ENCODE results near the gene RBM38. TPM values are rescaled to one million over a fixed set of nuclear protein-coding genes. Genes with fewer than 3 reads are reported as not detected.

The RBM38 gene
- total and polyA plus RNA-seq, 9 of the 15 experiments (the other 6 are each of a cell fraction or from before 2014, with no cell fraction given): 0.28 to 82.4 (median 33.2) TPM

DNA sequence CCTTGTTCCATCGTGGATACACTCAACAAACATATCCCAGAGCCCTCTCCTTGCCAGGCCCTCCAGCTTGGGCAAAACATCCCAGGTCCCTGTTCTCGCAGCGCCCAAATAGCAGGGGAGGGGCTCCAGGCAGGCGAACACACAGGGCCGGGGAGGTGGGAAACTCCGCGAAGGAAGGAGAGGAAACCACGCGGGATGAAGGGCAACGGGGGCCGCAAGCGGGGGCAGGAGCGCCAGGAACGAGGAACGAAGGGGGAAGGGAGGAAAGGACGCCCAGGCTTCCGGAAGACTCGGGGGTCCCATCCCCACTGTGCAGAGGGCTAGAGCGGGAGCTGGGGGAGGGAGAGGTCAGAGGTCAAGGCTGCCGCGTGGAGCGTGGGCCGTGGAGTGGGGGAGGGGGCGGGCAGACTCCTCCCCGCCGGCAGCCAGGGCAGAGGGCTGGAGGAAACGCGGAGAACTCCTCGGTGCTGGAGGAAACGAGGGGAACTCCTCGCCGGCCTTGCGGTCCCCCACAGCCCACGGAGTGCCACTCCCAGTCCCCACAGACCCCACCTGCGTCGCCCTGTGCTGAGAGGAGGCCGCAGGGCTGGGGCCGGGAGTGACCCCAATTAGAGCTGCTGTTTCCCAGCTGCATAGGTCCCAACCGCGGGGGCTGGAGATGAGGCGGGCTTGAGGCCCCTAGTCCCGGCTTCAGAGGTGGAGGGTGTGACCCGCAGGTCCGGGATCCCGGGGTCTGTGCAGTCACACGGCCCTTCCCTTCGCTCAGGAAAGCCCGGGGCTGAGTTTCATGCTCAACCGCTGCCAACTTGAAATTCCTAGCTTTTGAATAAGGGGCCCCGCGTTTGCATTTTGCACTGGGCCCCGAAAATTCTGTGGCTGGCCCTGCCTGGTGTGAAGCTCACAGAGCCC is 1.2 kb upstream of the RBM38 start (continued):
- TF ChIP-seq MYC (IDR thresholded peaks at IDR 0.05; ENCODE audit: low read depth, low read length) (peak; percentile 20; the same call in 1 of the 2 replicates), MYC (CRISPR knock-in tag; IDR thresholded peaks at IDR 0.05; ENCODE audit: borderline replicate concordance, low read depth) (peak; percentile 89), ZNF311 (CRISPR knock-in tag; IDR thresholded peaks at IDR 0.05) (peak; percentile 30; the same call in 1 of the 2 replicates), NCOA2 (IDR thresholded peaks at IDR 0.05; ENCODE audit: partially characterized antibody in 2 of 2) (no peak), E2F1 (CRISPR knock-in tag; IDR thresholded peaks at IDR 0.05) (no peak), ZNF146 (CRISPR knock-in tag; IDR thresholded peaks at IDR 0.05; ENCODE audit: unreplicated experiment) (no peak), TAL1 (IDR thresholded peaks at IDR 0.05) (no peak), BRCA1 (IDR thresholded peaks at IDR 0.05) (no peak), BRCA1 (CRISPR knock-in tag; IDR thresholded peaks at IDR 0.05) (no peak)
- TF ChIP-seq, protein P1, sequence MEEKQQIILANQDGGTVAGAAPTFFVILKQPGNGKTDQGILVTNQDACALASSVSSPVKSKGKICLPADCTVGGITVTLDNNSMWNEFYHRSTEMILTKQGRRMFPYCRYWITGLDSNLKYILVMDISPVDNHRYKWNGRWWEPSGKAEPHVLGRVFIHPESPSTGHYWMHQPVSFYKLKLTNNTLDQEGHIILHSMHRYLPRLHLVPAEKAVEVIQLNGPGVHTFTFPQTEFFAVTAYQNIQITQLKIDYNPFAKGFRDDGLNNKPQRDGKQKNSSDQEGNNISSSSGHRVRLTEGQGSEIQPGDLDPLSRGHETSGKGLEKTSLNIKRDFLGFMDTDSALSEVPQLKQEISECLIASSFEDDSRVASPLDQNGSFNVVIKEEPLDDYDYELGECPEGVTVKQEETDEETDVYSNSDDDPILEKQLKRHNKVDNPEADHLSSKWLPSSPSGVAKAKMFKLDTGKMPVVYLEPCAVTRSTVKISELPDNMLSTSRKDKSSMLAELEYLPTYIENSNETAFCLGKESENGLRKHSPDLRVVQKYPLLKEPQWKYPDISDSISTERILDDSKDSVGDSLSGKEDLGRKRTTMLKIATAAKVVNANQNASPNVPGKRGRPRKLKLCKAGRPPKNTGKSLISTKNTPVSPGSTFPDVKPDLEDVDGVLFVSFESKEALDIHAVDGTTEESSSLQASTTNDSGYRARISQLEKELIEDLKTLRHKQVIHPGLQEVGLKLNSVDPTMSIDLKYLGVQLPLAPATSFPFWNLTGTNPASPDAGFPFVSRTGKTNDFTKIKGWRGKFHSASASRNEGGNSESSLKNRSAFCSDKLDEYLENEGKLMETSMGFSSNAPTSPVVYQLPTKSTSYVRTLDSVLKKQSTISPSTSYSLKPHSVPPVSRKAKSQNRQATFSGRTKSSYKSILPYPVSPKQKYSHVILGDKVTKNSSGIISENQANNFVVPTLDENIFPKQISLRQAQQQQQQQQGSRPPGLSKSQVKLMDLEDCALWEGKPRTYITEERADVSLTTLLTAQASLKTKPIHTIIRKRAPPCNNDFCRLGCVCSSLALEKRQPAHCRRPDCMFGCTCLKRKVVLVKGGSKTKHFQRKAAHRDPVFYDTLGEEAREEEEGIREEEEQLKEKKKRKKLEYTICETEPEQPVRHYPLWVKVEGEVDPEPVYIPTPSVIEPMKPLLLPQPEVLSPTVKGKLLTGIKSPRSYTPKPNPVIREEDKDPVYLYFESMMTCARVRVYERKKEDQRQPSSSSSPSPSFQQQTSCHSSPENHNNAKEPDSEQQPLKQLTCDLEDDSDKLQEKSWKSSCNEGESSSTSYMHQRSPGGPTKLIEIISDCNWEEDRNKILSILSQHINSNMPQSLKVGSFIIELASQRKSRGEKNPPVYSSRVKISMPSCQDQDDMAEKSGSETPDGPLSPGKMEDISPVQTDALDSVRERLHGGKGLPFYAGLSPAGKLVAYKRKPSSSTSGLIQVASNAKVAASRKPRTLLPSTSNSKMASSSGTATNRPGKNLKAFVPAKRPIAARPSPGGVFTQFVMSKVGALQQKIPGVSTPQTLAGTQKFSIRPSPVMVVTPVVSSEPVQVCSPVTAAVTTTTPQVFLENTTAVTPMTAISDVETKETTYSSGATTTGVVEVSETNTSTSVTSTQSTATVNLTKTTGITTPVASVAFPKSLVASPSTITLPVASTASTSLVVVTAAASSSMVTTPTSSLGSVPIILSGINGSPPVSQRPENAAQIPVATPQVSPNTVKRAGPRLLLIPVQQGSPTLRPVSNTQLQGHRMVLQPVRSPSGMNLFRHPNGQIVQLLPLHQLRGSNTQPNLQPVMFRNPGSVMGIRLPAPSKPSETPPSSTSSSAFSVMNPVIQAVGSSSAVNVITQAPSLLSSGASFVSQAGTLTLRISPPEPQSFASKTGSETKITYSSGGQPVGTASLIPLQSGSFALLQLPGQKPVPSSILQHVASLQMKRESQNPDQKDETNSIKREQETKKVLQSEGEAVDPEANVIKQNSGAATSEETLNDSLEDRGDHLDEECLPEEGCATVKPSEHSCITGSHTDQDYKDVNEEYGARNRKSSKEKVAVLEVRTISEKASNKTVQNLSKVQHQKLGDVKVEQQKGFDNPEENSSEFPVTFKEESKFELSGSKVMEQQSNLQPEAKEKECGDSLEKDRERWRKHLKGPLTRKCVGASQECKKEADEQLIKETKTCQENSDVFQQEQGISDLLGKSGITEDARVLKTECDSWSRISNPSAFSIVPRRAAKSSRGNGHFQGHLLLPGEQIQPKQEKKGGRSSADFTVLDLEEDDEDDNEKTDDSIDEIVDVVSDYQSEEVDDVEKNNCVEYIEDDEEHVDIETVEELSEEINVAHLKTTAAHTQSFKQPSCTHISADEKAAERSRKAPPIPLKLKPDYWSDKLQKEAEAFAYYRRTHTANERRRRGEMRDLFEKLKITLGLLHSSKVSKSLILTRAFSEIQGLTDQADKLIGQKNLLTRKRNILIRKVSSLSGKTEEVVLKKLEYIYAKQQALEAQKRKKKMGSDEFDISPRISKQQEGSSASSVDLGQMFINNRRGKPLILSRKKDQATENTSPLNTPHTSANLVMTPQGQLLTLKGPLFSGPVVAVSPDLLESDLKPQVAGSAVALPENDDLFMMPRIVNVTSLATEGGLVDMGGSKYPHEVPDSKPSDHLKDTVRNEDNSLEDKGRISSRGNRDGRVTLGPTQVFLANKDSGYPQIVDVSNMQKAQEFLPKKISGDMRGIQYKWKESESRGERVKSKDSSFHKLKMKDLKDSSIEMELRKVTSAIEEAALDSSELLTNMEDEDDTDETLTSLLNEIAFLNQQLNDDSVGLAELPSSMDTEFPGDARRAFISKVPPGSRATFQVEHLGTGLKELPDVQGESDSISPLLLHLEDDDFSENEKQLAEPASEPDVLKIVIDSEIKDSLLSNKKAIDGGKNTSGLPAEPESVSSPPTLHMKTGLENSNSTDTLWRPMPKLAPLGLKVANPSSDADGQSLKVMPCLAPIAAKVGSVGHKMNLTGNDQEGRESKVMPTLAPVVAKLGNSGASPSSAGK (IDR thresholded peaks at IDR 0.05): peak; percentile 90
- TF ChIP-seq, protein P2, sequence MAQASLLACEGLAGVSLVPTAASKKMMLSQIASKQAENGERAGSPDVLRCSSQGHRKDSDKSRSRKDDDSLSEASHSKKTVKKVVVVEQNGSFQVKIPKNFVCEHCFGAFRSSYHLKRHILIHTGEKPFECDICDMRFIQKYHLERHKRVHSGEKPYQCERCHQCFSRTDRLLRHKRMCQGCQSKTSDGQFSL (CRISPR knock-in tag; IDR thresholded peaks at IDR 0.05): no peak
- TF ChIP-seq, protein P2 (tag; IDR thresholded peaks at IDR 0.05): no peak; a peak in 1 of 4 replicates
- TF ChIP-seq, protein P3, sequence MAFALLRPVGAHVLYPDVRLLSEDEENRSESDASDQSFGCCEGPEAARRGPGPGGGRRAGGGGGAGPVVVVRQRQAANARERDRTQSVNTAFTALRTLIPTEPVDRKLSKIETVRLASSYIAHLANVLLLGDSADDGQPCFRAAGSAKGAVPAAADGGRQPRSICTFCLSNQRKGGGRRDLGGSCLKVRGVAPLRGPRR (CRISPR knock-in tag; IDR thresholded peaks at IDR 0.05): 0 out of 2 replicates have a peak, but pooled peaks have one; percentile 7
